Measurements from ENCODE around the gene SYNJ2. TPM values are rescaled to one million over a fixed set of nuclear protein-coding genes. Genes with fewer than 3 reads are reported as not detected.

SYNJ2 gene
- total RNA-seq, 1 experiment from 2014 or later, result 24.5 TPM

GRCh38 chr6:158081657-158081935 lies 99.9 kb downstream of the SYNJ2 start:
- Mint-ChIP-seq H3K9me3 (no peaks in the 10 kb centered on the region), H3K4me1 (no peaks in the 10 kb centered on the region; a peak in 1 of 4 replicates), H3K27ac (no peak overlapping the region), H3K36me3 (ENCODE audit: insufficient read depth in 1 of 3, low read depth in 3 of 3) (peaks cover 18 to 80% (median 25%) of the 10 kb centered on the region in 3 experiments), H3K4me3 (no peak overlapping the region), H3K27me3 (ENCODE audit: low read depth) (no peaks in the 10 kb centered on the region; the same call in 1 of the 2 replicates)
- no peaks in the 10 kb centered on the region for H3K79me1 ChIP-seq (ENCODE audit: insufficient read depth, low read depth, low read length, poor library complexity, severe bottlenecking)
- no peak overlapping the region for H2AFZ ChIP-seq (ENCODE audit: low read length)
- H3K56ac ChIP-seq (ENCODE audit: insufficient read length, low read depth, low read length), result no peak overlapping the region
- H4K20me1 ChIP-seq (ENCODE audit: control insufficient read depth, insufficient read depth, insufficient read length), result no peaks in the 10 kb centered on the region
- H4K91ac ChIP-seq (ENCODE audit: insufficient read length, low read depth, low read length), result no peak overlapping the region
- H3K23me2 ChIP-seq (ENCODE audit: insufficient read length, low read depth, low read length, poor library complexity, severe bottlenecking), result no peaks in the 10 kb centered on the region
- no peak overlapping the region for H3K18ac ChIP-seq (ENCODE audit: insufficient read length, low read depth, low read length)
- H2BK12ac ChIP-seq (ENCODE audit: insufficient read length, low read depth, low read length), result no peak overlapping the region
- TF ChIP-seq CTCF (conservative IDR thresholded peaks at IDR 0.05), result no peak
- H4K5ac ChIP-seq (ENCODE audit: insufficient read length, low read depth, low read length), result no peak overlapping the region
- H2BK120ac ChIP-seq (ENCODE audit: low read depth, low read length, poor library complexity, severe bottlenecking), result no peak overlapping the region
- no peaks in the 10 kb centered on the region for H3K9me3 ChIP-seq (ENCODE audit: control insufficient read depth, low read depth, low read length)
- DNase-seq, result no peak
- no peak overlapping the region for H3T11ph ChIP-seq (ENCODE audit: low read length)
- no peak overlapping the region for H3K23ac ChIP-seq (ENCODE audit: insufficient read length, low read depth, low read length)
- no peaks in the 10 kb centered on the region for H3K4me1 ChIP-seq (ENCODE audit: insufficient read depth, low read length)
- no peak overlapping the region for H3K9ac ChIP-seq (ENCODE audit: extremely low read depth, insufficient read length, low read length)
- H2BK20ac ChIP-seq (ENCODE audit: low read depth, low read length, poor library complexity, severe bottlenecking), result no peak overlapping the region
- no peak overlapping the region for H2BK5ac ChIP-seq (ENCODE audit: insufficient read length, low read length)
- H4K8ac ChIP-seq (replicated peaks; ENCODE audit: insufficient read length, low read depth, low read length), result no peak overlapping the region
- no peaks in the 10 kb centered on the region for H3K79me2 ChIP-seq (ENCODE audit: insufficient read depth, low read length)
- WGBS (ENCODE audit: extremely low coverage, insufficient read length, low lambda C conversion rate), result no CpG with 5 or more reads among the region's 6 CpGs
- H2AK5ac ChIP-seq (ENCODE audit: insufficient read length, low read length), result no peak overlapping the region
- no peak overlapping the region for H3K14ac ChIP-seq (ENCODE audit: insufficient read depth, low read length)
- no peak overlapping the region for H3K27ac ChIP-seq (ENCODE audit: insufficient read length, low read depth, low read length)
- H3K27me3 ChIP-seq (ENCODE audit: insufficient read depth, low read length), result no peaks in the 10 kb centered on the region
- H3K4ac ChIP-seq (ENCODE audit: low read depth, low read length), result no peak overlapping the region
- H2BK15ac ChIP-seq (ENCODE audit: low read depth, low read length), result no peak overlapping the region
- H3K4me2 ChIP-seq (ENCODE audit: insufficient read depth, insufficient read length, low read length), result no peak overlapping the region
